NB4 (cell line): ENCODE measurements around the gene GPR107.

Experiments
- CTCF ChIP-seq: IDR thresholded peaks from one replicate; pipeline ENCODE4 v1.5.1; 2012; ENCODE audit warnings: low read depth, low read length
- MYC ChIP-seq: IDR thresholded peaks from 2 replicates; pipeline ENCODE4 v1.6.1; 2011; ENCODE audit warnings: low read depth, low read length
- POLR2A ChIP-seq: IDR thresholded peaks from 2 replicates; pipeline ENCODE4 v1.6.1; 2011; ENCODE audit warnings: mild to moderate bottlenecking; ENCODE audit not compliant: insufficient read length; ENCODE audit errors: extremely low read depth

GRCh38 chr9:130128733-130129431, 75.2 kb downstream of the GPR107 start:
- peak; percentile 23; the same call in 1 of the 2 replicates for TF ChIP-seq MYC
- TF ChIP-seq POLR2A = no peak
- TF ChIP-seq CTCF = no peak
